Subcutaneous abdominal adipose tissue (tissue), 5 donors: ENCODE data around the gene FAM169A.
"Not testable (repeated sequence)": the region's sequence is repeated elsewhere in the genome, so short reads cannot be mapped to it uniquely, and the experiment has no call there.

ENCODE experiments used
- H3K27ac ChIP-seq: one replicate; pipeline ENCODE4 v1.7.0; 2013; ENCODE audit warnings: low read depth, mild to moderate bottlenecking, inconsistent platforms, low read length, moderate library complexity
- H3K27me3 ChIP-seq, 5 donors: one replicate each; pipeline ENCODE4 v1.7.0; 2013; ENCODE audit warnings: low read length in 5 of 5, inconsistent platforms in 1 of 5; ENCODE audit not compliant: control insufficient read depth in 5 of 5, insufficient read depth in 4 of 5
- H3K36me3 ChIP-seq, 5 donors: one replicate each; pipeline ENCODE4 v1.7.0; 2013; ENCODE audit warnings: low read length in 5 of 5; ENCODE audit not compliant: control insufficient read depth in 5 of 5, insufficient read depth in 5 of 5
- H3K4me1 ChIP-seq, 5 donors: one replicate each; pipeline ENCODE4 v1.7.0; 2013; ENCODE audit warnings: low read length in 5 of 5, mild to moderate bottlenecking in 3 of 5, moderate library complexity in 1 of 5; ENCODE audit not compliant: control insufficient read depth in 5 of 5, insufficient read depth in 5 of 5
- H3K4me3 ChIP-seq, 5 donors: one replicate each; pipeline ENCODE4 v1.7.0; 2013; ENCODE audit warnings: low read length in 5 of 5, low read depth in 1 of 5
- H3K9ac ChIP-seq, 5 donors: one replicate each; pipeline ENCODE4 v1.7.0; 2013; ENCODE audit warnings: low read length in 5 of 5, mild to moderate bottlenecking in 4 of 5, moderate library complexity in 3 of 5
- H3K9me3 ChIP-seq, 5 donors: one replicate each; pipeline ENCODE4 v1.7.0; 2013; ENCODE audit warnings: low read length in 5 of 5; ENCODE audit not compliant: control insufficient read depth in 5 of 5
- donor health status: healthy.
- donor health status: healthy.
- donor health status: healthy.
- donor health status: healthy.
- donor health status: healthy.

FAM169A gene

GRCh38 chr5:74865804-74866595, at the start of gene FAM169A:
FAM169A (minus strand) TSS chr5:74866387; CDS start chr5:74841676, 24,711 bp downstream.
- Histone ChIP-seq H3K27ac (no peak within 1 kb of the TSS), H3K27me3 (peaks cover 4 to 25% (median 12%) of the 10 kb centered on the region in 5 donors), H3K36me3 (no peaks in the 10 kb centered on the region), H3K4me3 (peak within 1 kb of the TSS; percentile 9 to 71 (median 62)), H3K4me1 (peaks cover 0 to 17% (median 10%) of the 10 kb centered on the region in 5 donors), H3K9ac (peak within 1 kb of the TSS in 2 of 5 donors; percentile 23 to 26), H3K9me3 (no peaks in the 10 kb centered on the region)

- H3K36me3 ChIP-seq, result no peaks in the 10 kb centered on the region
- no peaks in the 10 kb centered on the region for H3K4me1 ChIP-seq
- peaks cover 0 to 3% (median 0%) of the 10 kb centered on the region in 5 donors for H3K27me3 ChIP-seq
- no peak overlapping the region for H3K4me3 ChIP-seq
- H3K27ac ChIP-seq, result no peak overlapping the region
- H3K9me3 ChIP-seq, result peaks cover 0 to 2% (median 0%) of the 10 kb centered on the region in 5 donors
- no peak overlapping the region for H3K9ac ChIP-seq
Measured at GRCh38 chr5:74915488-74915887, 49.3 kb upstream of the FAM169A start.

- not testable (repeated sequence) for H3K27ac ChIP-seq, H3K4me3 ChIP-seq, H3K9me3 ChIP-seq, H3K36me3 ChIP-seq, H3K4me1 ChIP-seq, H3K27me3 ChIP-seq, H3K9ac ChIP-seq
Measured at GRCh38 chr5:74911421-74911820, 45.2 kb upstream of the FAM169A start.

- H3K9ac ChIP-seq, H3K4me3 ChIP-seq, H3K27ac ChIP-seq, H3K36me3 ChIP-seq, H3K9me3 ChIP-seq, H3K27me3 ChIP-seq, H3K4me1 ChIP-seq: not testable (repeated sequence)
Measured at GRCh38 chr5:74909888-74910287, 43.7 kb upstream of the FAM169A start.

- not testable (repeated sequence) for H3K4me1 ChIP-seq, H3K27me3 ChIP-seq, H3K9ac ChIP-seq, H3K27ac ChIP-seq, H3K9me3 ChIP-seq, H3K36me3 ChIP-seq, H3K4me3 ChIP-seq
Measured at GRCh38 chr5:74908237-74908636, 42.0 kb upstream of the FAM169A start.

- not testable (repeated sequence) for H3K27ac ChIP-seq, H3K9ac ChIP-seq, H3K4me1 ChIP-seq
Measured at GRCh38 chr5:74904713-74905112, 38.5 kb upstream of the FAM169A start.

GRCh38 chr5:74903165-74903787, 37.1 kb upstream of the FAM169A start:
- Histone ChIP-seq H3K9me3 (no peaks in the 10 kb centered on the region), H3K27ac (no peak overlapping the region), H3K9ac (no peak overlapping the region), H3K4me1 (no peaks in the 10 kb centered on the region), H3K4me3 (no peak overlapping the region), H3K36me3 (no peaks in the 10 kb centered on the region), H3K27me3 (no peaks in the 10 kb centered on the region)

More at GRCh38 chr5:74904713-74905112, 38.5 kb upstream of the FAM169A start:
- not testable (repeated sequence) for H3K36me3 ChIP-seq, H3K4me3 ChIP-seq, H3K27me3 ChIP-seq, H3K9me3 ChIP-seq

- Histone ChIP-seq H3K4me1 (peaks cover 0 to 7% (median 0%) of the 10 kb centered on the region in 5 donors), H3K27ac (no peak overlapping the region)
Measured at GRCh38 chr5:74897049-74897448, 30.9 kb upstream of the FAM169A start.

GRCh38 chr5:74895906-74896305, 29.7 kb upstream of the FAM169A start:
- Histone ChIP-seq H3K27ac (no peak overlapping the region), H3K9me3 (peaks cover 0 to 7% (median 3%) of the 10 kb centered on the region in 5 donors), H3K4me1 (peaks cover 0 to 7% (median 0%) of the 10 kb centered on the region in 5 donors), H3K9ac (no peak overlapping the region), H3K27me3 (no peaks in the 10 kb centered on the region), H3K4me3 (no peak overlapping the region), H3K36me3 (no peaks in the 10 kb centered on the region)

More at GRCh38 chr5:74897049-74897448, 30.9 kb upstream of the FAM169A start:
- no peak overlapping the region for H3K9ac ChIP-seq
- no peak overlapping the region for H3K4me3 ChIP-seq
- H3K36me3 ChIP-seq, result no peaks in the 10 kb centered on the region
- no peaks in the 10 kb centered on the region for H3K27me3 ChIP-seq
- H3K9me3 ChIP-seq, result peaks cover 0 to 7% (median 3%) of the 10 kb centered on the region in 5 donors

- H3K27me3 ChIP-seq, result no peaks in the 10 kb centered on the region
- H3K27ac ChIP-seq, result no peak overlapping the region
- no peak overlapping the region for H3K9ac ChIP-seq
- peaks cover 0 to 7% (median 0%) of the 10 kb centered on the region in 5 donors for H3K4me1 ChIP-seq
- peaks cover 0 to 7% (median 3%) of the 10 kb centered on the region in 5 donors for H3K9me3 ChIP-seq
- H3K4me3 ChIP-seq, result no peak overlapping the region
- no peaks in the 10 kb centered on the region for H3K36me3 ChIP-seq
Measured at GRCh38 chr5:74894351-74894750, 28.2 kb upstream of the FAM169A start.
